Suprapubic skin (tissue), 4 donors: Measurements from ENCODE around the gene TEAD1. TPM values are rescaled to one million over a fixed set of nuclear protein-coding genes. Genes with fewer than 3 reads are reported as not detected.

Source experiments
- DNase-seq, 2 donors: peaks; one replicate each; pipeline ENCODE4 v3.0.0-alpha.2; 2019; ENCODE audit warnings: low spot score in 2 of 2
- H3K27ac ChIP-seq: fragments of 200-600 bp; sonication (generic); one replicate; pipeline ENCODE4 v1.5.1; 2019
- H3K27me3 ChIP-seq: fragments of 200-600 bp; sonication (generic); one replicate; pipeline ENCODE4 v1.5.1; 2019
- H3K36me3 ChIP-seq: fragments of 200-600 bp; sonication (generic); one replicate; pipeline ENCODE4 v1.5.1; 2019
- H3K4me1 ChIP-seq: fragments of 200-600 bp; sonication (generic); one replicate; pipeline ENCODE4 v1.5.1; 2019
- H3K4me3 ChIP-seq: fragments of 200-600 bp; sonication (generic); one replicate; pipeline ENCODE4 v1.5.1; 2019; ENCODE audit warnings: mild to moderate bottlenecking
- H3K9me3 ChIP-seq: fragments of 200-600 bp; sonication (generic); one replicate; pipeline ENCODE4 v1.5.1; 2019
- EP300 ChIP-seq: sonication (generic); formaldehyde crosslinking; IDR thresholded peaks from one replicate; pipeline ENCODE4 v1.6.1; 2017; ENCODE audit warnings: antibody characterized with exemption
- POLR2A ChIP-seq, 2 donors: fragments of 450-650 bp; IDR thresholded peaks; one replicate each; pipeline ENCODE4 v1.6.1; 2017; ENCODE audit warnings: antibody characterized with exemption in 2 of 2, mild to moderate bottlenecking in 2 of 2, moderate library complexity in 2 of 2
- POLR2AphosphoS5 ChIP-seq, 3 donors: sonication (generic); formaldehyde crosslinking; IDR thresholded peaks; one replicate each; pipeline ENCODE4 v1.6.1; 2017; ENCODE audit warnings: antibody characterized with exemption in 3 of 3
- WGBS: methylation state at CpG from one replicate; pipeline ENCODE4 v1.1.5; 2018; 5-methylcytosine and 5-hydroxymethylcytosine counted together
- total RNA-seq, 4 donors: library from RNA; depleted of rRNA; stranded (reverse); fragments of >200 nt; gene quantifications; one replicate each; pipeline ENCODE4 v1.1.0, GENCODE V29; 2016
- TF ChIP-seq, protein P1 (sequence below), 2 donors: fragments of 200-600 bp in 1 of 2; fragments of 450-650 bp in 1 of 2; sonication (generic) in 1 of 2; IDR thresholded peaks; one replicate each; pipeline ENCODE4 v1.5.1; 2016 to 2019; ENCODE audit warnings: antibody characterized with exemption in 2 of 2, mild to moderate bottlenecking in 1 of 2, moderate library complexity in 1 of 2

Gene TEAD1
- total RNA-seq, 4 donors from 2014 or later: 60.3 to 84.8 (median 72.4) TPM

DNA sequence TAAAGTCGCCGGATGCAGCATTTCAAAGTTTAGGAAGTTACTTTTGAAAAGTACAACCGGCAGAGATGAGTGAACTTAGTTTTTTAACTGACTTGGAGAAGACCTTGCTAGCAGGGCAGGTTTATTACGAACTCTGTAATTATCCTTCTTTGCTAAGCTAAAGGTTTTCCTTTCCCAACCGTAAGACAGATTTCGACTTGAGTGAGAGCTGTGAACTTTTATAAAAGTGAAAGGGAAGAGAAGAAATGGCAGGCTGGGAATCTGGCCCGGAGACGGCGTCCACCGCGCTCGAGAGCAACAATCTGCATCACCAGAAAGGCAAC, 659 bp upstream of the TEAD1 start:
- Histone ChIP-seq H3K36me3 (no peaks in the 10 kb centered on the region), H3K27ac (peak overlapping the region; percentile 98), H3K4me1 (peaks cover 25% of the 10 kb centered on the region), H3K27me3 (no peaks in the 10 kb centered on the region), H3K9me3 (no peaks in the 10 kb centered on the region), H3K4me3 (peak overlapping the region; percentile 94)
- 2% methylated on average over 12 of the region's 12 CpGs for WGBS
- TF ChIP-seq POLR2AphosphoS5 (IDR thresholded peaks at IDR 0.05) (no peak), EP300 (no peak), POLR2A (IDR thresholded peaks at IDR 0.05) (no peak)
- TF ChIP-seq, protein P1, sequence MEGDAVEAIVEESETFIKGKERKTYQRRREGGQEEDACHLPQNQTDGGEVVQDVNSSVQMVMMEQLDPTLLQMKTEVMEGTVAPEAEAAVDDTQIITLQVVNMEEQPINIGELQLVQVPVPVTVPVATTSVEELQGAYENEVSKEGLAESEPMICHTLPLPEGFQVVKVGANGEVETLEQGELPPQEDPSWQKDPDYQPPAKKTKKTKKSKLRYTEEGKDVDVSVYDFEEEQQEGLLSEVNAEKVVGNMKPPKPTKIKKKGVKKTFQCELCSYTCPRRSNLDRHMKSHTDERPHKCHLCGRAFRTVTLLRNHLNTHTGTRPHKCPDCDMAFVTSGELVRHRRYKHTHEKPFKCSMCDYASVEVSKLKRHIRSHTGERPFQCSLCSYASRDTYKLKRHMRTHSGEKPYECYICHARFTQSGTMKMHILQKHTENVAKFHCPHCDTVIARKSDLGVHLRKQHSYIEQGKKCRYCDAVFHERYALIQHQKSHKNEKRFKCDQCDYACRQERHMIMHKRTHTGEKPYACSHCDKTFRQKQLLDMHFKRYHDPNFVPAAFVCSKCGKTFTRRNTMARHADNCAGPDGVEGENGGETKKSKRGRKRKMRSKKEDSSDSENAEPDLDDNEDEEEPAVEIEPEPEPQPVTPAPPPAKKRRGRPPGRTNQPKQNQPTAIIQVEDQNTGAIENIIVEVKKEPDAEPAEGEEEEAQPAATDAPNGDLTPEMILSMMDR (IDR thresholded peaks at IDR 0.05): no peak
- no peak for DNase-seq

DNA sequence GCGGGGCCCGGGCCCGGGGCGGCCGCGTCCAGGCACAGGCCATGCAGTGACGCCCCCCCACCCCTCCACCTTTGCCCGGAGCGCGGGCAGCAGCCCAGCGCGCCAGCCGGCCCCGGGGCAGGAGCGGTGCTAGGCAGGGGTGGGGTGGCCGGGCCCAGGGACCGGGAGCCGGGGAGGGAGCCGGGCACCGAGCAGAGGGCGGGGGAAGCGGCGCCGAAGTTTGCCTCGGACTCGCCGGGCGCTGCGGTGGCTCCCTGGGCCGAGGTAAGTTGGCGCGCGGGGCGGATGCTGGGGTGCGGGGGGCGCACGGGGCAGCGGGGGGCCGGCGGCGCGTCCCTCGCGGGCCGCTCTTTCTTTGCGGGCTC, 332 bp downstream of the TEAD1 start:
- Histone ChIP-seq H3K27ac (peak overlapping the region; percentile 98), H3K36me3 (no peaks in the 10 kb centered on the region), H3K4me1 (peaks cover 32% of the 10 kb centered on the region), H3K27me3 (no peaks in the 10 kb centered on the region), H3K4me3 (peak overlapping the region; percentile 94), H3K9me3 (no peaks in the 10 kb centered on the region)
- DNase-seq: peak in 1 of 2 donors; percentile 79
- TF ChIP-seq POLR2AphosphoS5 (IDR thresholded peaks at IDR 0.05) (no peak), EP300 (no peak), POLR2A (IDR thresholded peaks at IDR 0.05) (no peak)
- TF ChIP-seq, protein P1 (IDR thresholded peaks at IDR 0.05): no peak
- no CpG with 5 or more reads among the region's 46 CpGs for WGBS

DNA sequence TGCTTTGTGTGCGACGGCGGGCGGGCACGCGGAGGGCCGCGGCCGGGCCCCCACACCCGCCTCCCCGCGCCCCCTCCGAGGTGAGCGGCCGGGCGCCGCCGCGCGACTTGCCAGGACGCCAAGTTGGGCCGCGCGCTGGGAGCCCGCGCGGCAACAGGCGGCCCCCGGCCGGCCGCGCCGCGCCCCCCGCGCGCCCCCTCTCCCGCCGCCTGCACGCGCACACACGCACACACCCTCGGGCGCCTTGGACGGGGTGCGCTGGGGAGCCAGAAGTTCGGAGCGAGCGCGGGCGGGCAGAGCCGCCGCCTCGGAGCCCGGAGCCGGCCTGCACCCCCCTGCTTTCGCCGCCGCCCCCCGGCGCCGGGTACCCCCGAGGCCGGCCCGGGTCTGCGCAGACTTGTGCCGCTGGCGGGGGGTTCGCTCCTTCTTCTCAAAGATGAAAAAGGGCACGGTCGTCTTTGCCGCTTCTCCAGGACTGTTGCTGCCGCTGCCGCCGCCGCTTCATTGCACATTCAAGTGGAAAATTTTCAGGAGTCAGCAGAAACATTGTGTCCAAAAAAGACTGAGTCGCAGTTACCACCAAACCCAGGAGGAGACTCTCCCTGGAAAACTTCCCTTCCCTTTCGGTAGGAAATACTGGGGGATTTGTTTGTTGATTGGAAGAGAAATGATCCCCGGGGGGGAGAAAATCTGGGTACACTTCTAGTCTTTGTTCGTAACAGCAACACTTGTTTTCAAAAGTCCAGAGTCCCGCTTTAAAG, 895 bp downstream of the TEAD1 start:
- H3K4me1 ChIP-seq: peaks cover 38% of the 10 kb centered on the region
- H3K4me3 ChIP-seq: peak overlapping the region; percentile 94
- no peaks in the 10 kb centered on the region for H3K36me3 ChIP-seq
- H3K27me3 ChIP-seq: no peaks in the 10 kb centered on the region
- peak; percentile 70 to 80 for DNase-seq
- peak overlapping the region; percentile 98 for H3K27ac ChIP-seq
- TF ChIP-seq POLR2AphosphoS5 (IDR thresholded peaks at IDR 0.05) (no peak), EP300 (no peak), POLR2A (IDR thresholded peaks at IDR 0.05) (no peak)
- TF ChIP-seq, protein P1 (IDR thresholded peaks at IDR 0.05): no peak
- H3K9me3 ChIP-seq: no peaks in the 10 kb centered on the region
- 5% methylated on average over 13 of the region's 81 CpGs for WGBS

DNA sequence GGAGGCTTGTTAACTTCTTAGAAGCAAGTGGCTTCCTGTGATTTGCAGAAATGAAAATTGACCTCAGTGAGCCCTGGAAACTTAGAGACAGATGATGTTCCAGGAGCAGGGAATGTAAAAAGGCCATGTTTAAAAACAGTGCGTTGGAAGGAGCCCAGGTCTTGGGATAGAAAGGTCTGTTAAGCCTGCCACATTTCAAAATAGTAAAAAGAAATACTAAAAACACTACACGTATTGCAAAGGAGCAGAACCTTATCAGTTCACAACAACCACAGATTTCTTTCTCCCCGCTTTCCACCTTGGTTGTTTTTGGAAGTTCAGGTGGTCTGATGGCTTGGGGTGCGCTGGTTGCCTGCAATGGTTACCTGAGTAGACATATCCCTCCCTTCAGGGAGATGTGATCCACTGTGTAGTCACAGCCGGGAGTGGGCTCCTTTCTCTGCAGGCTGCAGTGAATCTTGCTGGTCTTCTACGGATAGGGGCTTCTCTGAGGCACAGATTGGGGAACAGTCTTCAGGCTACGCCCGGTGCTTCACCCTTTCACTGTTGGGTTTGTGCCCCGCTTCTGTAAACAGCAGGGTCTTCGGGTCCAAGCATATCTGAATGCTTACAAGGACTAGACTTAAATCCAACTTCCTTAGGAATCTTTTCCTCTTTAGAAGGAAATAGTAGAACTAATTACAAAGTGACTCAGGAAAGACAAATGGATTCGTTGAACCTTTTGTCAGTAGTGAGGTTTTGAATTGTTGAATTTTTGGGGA, 1.9 kb downstream of the TEAD1 start:
- H3K9me3 ChIP-seq: no peaks in the 10 kb centered on the region
- H3K27me3 ChIP-seq: no peaks in the 10 kb centered on the region
- peak overlapping the region; percentile 98 for H3K27ac ChIP-seq
- H3K36me3 ChIP-seq: no peaks in the 10 kb centered on the region
- TF ChIP-seq EP300: no peak
- no peak for TF ChIP-seq POLR2A (IDR thresholded peaks at IDR 0.05)
- no peak for TF ChIP-seq POLR2AphosphoS5 (IDR thresholded peaks at IDR 0.05)
- TF ChIP-seq, protein P1 (IDR thresholded peaks at IDR 0.05): no peak
- DNase-seq: no peak
- peak overlapping the region; percentile 94 for H3K4me3 ChIP-seq
- H3K4me1 ChIP-seq: peaks cover 46% of the 10 kb centered on the region
- WGBS: 25% methylated on average over 11 of the region's 11 CpGs

DNA sequence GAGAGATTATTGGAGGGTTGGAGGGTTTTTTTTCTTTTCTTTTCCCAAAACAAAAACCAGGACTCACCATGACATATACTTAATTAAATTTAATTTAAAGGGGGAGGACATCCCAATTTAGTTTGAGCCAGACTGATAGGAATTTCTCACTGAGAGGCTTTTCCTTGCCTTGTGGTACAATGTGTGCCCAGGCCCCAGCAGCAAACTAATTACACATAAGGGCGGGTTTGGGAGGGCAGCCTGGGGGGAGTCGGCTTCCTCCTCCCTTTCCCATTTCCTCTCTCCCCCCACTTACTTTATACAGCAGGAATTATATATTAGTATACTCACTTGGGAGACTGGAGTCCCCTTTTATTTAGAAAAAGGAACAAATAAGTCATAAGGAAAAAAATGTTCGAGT, 2.9 kb downstream of the TEAD1 start:
- TF ChIP-seq POLR2A (IDR thresholded peaks at IDR 0.05) (no peak), POLR2AphosphoS5 (IDR thresholded peaks at IDR 0.05) (no peak), EP300 (no peak)
- TF ChIP-seq, protein P1 (IDR thresholded peaks at IDR 0.05): no peak
- Histone ChIP-seq H3K36me3 (no peaks in the 10 kb centered on the region), H3K4me3 (peak overlapping the region; percentile 94), H3K4me1 (peaks cover 47% of the 10 kb centered on the region), H3K27ac (no peak overlapping the region), H3K9me3 (no peaks in the 10 kb centered on the region), H3K27me3 (no peaks in the 10 kb centered on the region)
- no peak for DNase-seq
- WGBS: 41% methylated on average over 3 of the region's 3 CpGs
